ENCODE measurements around the gene TAX1BP1. TPM values are rescaled to one million over a fixed set of nuclear protein-coding genes. Genes with fewer than 3 reads are reported as not detected.

Gene TAX1BP1
- total RNA-seq, 6 experiments from 2014 or later, result 39.2 to 63.8 (median 47.4) TPM

GRCh38 chr7:27842094-27842692 lies 102.2 kb downstream of the TAX1BP1 start:
- Histone ChIP-seq H3K4me3 (no peak overlapping the region), H3K27me3 (no peaks in the 10 kb centered on the region), H3K27ac (no peak overlapping the region), H3K4me1 (no peaks in the 10 kb centered on the region), H3K36me3 (no peaks in the 10 kb centered on the region), H3K9me3 (no peaks in the 10 kb centered on the region)
- intact Hi-C loops (cut with DNase I), result no loop called here
- no peak for ATAC-seq
- TF ChIP-seq POLR2A (IDR thresholded peaks at IDR 0.05) (no peak), CTCF (IDR thresholded peaks at IDR 0.05) (no peak)
- WGBS (ENCODE audit: insufficient coverage, low coverage, low lambda C conversion rate, missing lambda C conversion rate), result 86% methylated on average over 11 of the region's 14 CpGs
- DNase-seq, result no peak

- Histone ChIP-seq H3K27me3 (no peaks in the 10 kb centered on the region), H3K4me1 (no peaks in the 10 kb centered on the region), H3K27ac (no peak overlapping the region), H3K4me3 (no peak overlapping the region), H3K9me3 (no peaks in the 10 kb centered on the region), H3K36me3 (no peaks in the 10 kb centered on the region)
- DNase-seq, result no peak
- intact Hi-C loops (cut with DNase I), result no loop called here
- TF ChIP-seq POLR2A (IDR thresholded peaks at IDR 0.05), result no peak
- TF ChIP-seq CTCF (IDR thresholded peaks at IDR 0.05), result no peak
- ATAC-seq, result no peak
- WGBS (ENCODE audit: insufficient coverage, low coverage, low lambda C conversion rate, missing lambda C conversion rate), result no CpG with 5 or more reads among the region's 9 CpGs
Observed at GRCh38 chr7:27842851-27843250, 102.9 kb downstream of the TAX1BP1 start.

GRCh38 chr7:27843584-27844305 lies 103.8 kb downstream of the TAX1BP1 start:
- Histone ChIP-seq H3K4me1 (no peaks in the 10 kb centered on the region), H3K4me3 (no peak overlapping the region), H3K27ac (no peak overlapping the region), H3K9me3 (no peaks in the 10 kb centered on the region), H3K36me3 (no peaks in the 10 kb centered on the region), H3K27me3 (no peaks in the 10 kb centered on the region)
- no peak for DNase-seq
- TF ChIP-seq POLR2A (IDR thresholded peaks at IDR 0.05), result no peak
- no peak for TF ChIP-seq CTCF (IDR thresholded peaks at IDR 0.05)
- no peak for ATAC-seq
- intact Hi-C loops (cut with DNase I), result no loop called here
- WGBS (ENCODE audit: insufficient coverage, low coverage, low lambda C conversion rate, missing lambda C conversion rate), result 98% methylated on average over 11 of the region's 15 CpGs

GRCh38 chr7:27846388-27846787 lies 106.4 kb downstream of the TAX1BP1 start:
- Histone ChIP-seq H3K27me3 (no peaks in the 10 kb centered on the region), H3K36me3 (no peaks in the 10 kb centered on the region), H3K27ac (no peak overlapping the region), H3K4me1 (no peaks in the 10 kb centered on the region), H3K4me3 (no peak overlapping the region), H3K9me3 (no peaks in the 10 kb centered on the region)
- 89% methylated on average over 3 of the region's 3 CpGs for WGBS (ENCODE audit: insufficient coverage, low coverage, low lambda C conversion rate, missing lambda C conversion rate)
- TF ChIP-seq CTCF (IDR thresholded peaks at IDR 0.05), result no peak
- no peak for TF ChIP-seq POLR2A (IDR thresholded peaks at IDR 0.05)
- intact Hi-C loops (cut with DNase I), result no loop called here
- ATAC-seq (no peak), DNase-seq (no peak)
